H9 (cell line): Measurements from ENCODE around the gene TLDC2. TPM values are rescaled to one million over a fixed set of nuclear protein-coding genes. Genes with fewer than 3 reads are reported as not detected.

Experiments
- DNase-seq: peaks from one replicate; pipeline ENCODE4 v3.0.0-alpha.2; 2017
- H2AFZ ChIP-seq: one replicate; pipeline ENCODE4 v1.6.1; 2013; ENCODE audit warnings: mild to moderate bottlenecking, low read length, control low read depth, moderate library complexity
- H2AK5ac ChIP-seq: 2 replicates; pipeline ENCODE4 v1.6.1; 2013; ENCODE audit warnings: low read length, control low read depth, mixed read lengths; ENCODE audit not compliant: insufficient read length
- H2BK120ac ChIP-seq: one replicate; pipeline ENCODE4 v1.6.1; 2013; ENCODE audit warnings: low read depth, mild to moderate bottlenecking, low read length, control low read depth, inconsistent platforms; ENCODE audit not compliant: poor library complexity, severe bottlenecking
- H2BK12ac ChIP-seq: 2 replicates; pipeline ENCODE4 v1.6.1; 2013; ENCODE audit warnings: low read length, control low read depth, mixed read lengths, low read depth; ENCODE audit not compliant: insufficient read length
- H2BK15ac ChIP-seq: 2 replicates; pipeline ENCODE4 v1.6.1; 2013; ENCODE audit warnings: low read depth, low read length, control low read depth
- H2BK20ac ChIP-seq: one replicate; pipeline ENCODE4 v1.6.1; 2013; ENCODE audit warnings: low read depth, mild to moderate bottlenecking, low read length, control low read depth, inconsistent platforms; ENCODE audit not compliant: poor library complexity, severe bottlenecking
- H2BK5ac ChIP-seq: 2 replicates; pipeline ENCODE4 v1.6.1; 2013; ENCODE audit warnings: low read length, control low read depth, mixed read lengths; ENCODE audit not compliant: insufficient read length
- H3K14ac ChIP-seq: 2 replicates; pipeline ENCODE4 v1.6.1; 2013; ENCODE audit warnings: low read length, control low read depth; ENCODE audit not compliant: insufficient read depth
- H3K18ac ChIP-seq: 2 replicates; pipeline ENCODE4 v1.6.1; 2013; ENCODE audit warnings: low read depth, mild to moderate bottlenecking, mixed read lengths, low read length, control low read depth; ENCODE audit not compliant: insufficient read length
- H3K23ac ChIP-seq: 2 replicates; pipeline ENCODE4 v1.6.1; 2013; ENCODE audit warnings: low read length, control low read depth, mixed read lengths, low read depth; ENCODE audit not compliant: insufficient read length
- H3K23me2 ChIP-seq: 2 replicates; pipeline ENCODE4 v1.6.1; 2013; ENCODE audit warnings: low read depth, mild to moderate bottlenecking, mixed read lengths, low read length, control low read depth; ENCODE audit not compliant: insufficient read length, poor library complexity, severe bottlenecking
- H3K27ac ChIP-seq: 2 replicates; pipeline ENCODE4 v1.5.1; 2013; ENCODE audit warnings: low read length, control low read depth, mixed read lengths, low read depth; ENCODE audit not compliant: insufficient read length
- H3K27me3 ChIP-seq: 2 replicates; pipeline ENCODE4 v1.6.1; 2013; ENCODE audit warnings: low read length, control low read depth, inconsistent platforms; ENCODE audit not compliant: insufficient read depth
- H3K4ac ChIP-seq: 2 replicates; pipeline ENCODE4 v1.6.1; 2013; ENCODE audit warnings: low read depth, mild to moderate bottlenecking, control low read depth, inconsistent platforms, low read length, moderate library complexity
- H3K4me1 ChIP-seq: 2 replicates; pipeline ENCODE4 v1.6.1; 2013; ENCODE audit warnings: low read length, control low read depth, inconsistent platforms; ENCODE audit not compliant: insufficient read depth
- H3K4me2 ChIP-seq: 2 replicates; pipeline ENCODE4 v1.6.1; 2013; ENCODE audit warnings: low read length, control low read depth, mixed read lengths; ENCODE audit not compliant: insufficient read length, insufficient read depth
- H3K56ac ChIP-seq: 2 replicates; pipeline ENCODE4 v1.6.1; 2013; ENCODE audit warnings: low read depth, mild to moderate bottlenecking, mixed read lengths, low read length, control low read depth; ENCODE audit not compliant: insufficient read length
- H3K79me1 ChIP-seq: 2 replicates; pipeline ENCODE4 v1.6.1; 2013; ENCODE audit warnings: low read depth, mild to moderate bottlenecking, moderate library complexity, low read length, control low read depth, inconsistent platforms; ENCODE audit not compliant: insufficient read depth, poor library complexity, severe bottlenecking
- H3K79me2 ChIP-seq: 2 replicates; pipeline ENCODE4 v1.6.1; 2013; ENCODE audit warnings: low read length, control low read depth, inconsistent platforms; ENCODE audit not compliant: insufficient read depth
- H3K9ac ChIP-seq: 2 replicates; pipeline ENCODE4 v1.6.1; 2013; ENCODE audit warnings: low read length, control low read depth, mixed read lengths; ENCODE audit not compliant: insufficient read length; ENCODE audit errors: extremely low read depth
- H3K9me3 ChIP-seq: one replicate; pipeline ENCODE4 v1.6.1; 2013; ENCODE audit warnings: low read depth, low read length, inconsistent platforms; ENCODE audit not compliant: control insufficient read depth
- H3T11ph ChIP-seq: one replicate; pipeline ENCODE4 v1.6.1; 2013; ENCODE audit warnings: mild to moderate bottlenecking, low read length, control low read depth, inconsistent platforms
- H4K20me1 ChIP-seq: one replicate; pipeline ENCODE4 v1.6.1; 2013; ENCODE audit not compliant: control insufficient read depth, insufficient read length, insufficient read depth
- H4K5ac ChIP-seq: 2 replicates; pipeline ENCODE4 v1.6.1; 2013; ENCODE audit warnings: low read depth, mild to moderate bottlenecking, mixed read lengths, low read length, control low read depth; ENCODE audit not compliant: insufficient read length
- H4K8ac ChIP-seq: replicated peaks from 2 replicates; pipeline ENCODE4 v1.6.1; 2013; ENCODE audit warnings: low read length, control low read depth, mixed read lengths, low read depth; ENCODE audit not compliant: insufficient read length
- H4K91ac ChIP-seq: 2 replicates; pipeline ENCODE4 v1.6.1; 2013; ENCODE audit warnings: low read depth, mild to moderate bottlenecking, moderate library complexity, mixed read lengths, low read length, control low read depth; ENCODE audit not compliant: insufficient read length
- H3K27ac Mint-ChIP-seq, 3 experiments: 2 replicates in 2 of 3; 3 replicates in 1 of 3; pipeline ENCODE4 v1.8.0; 2020 to 2021; ENCODE audit warnings: mixed read lengths in 3 of 3, mild to moderate bottlenecking in 1 of 3, moderate library complexity in 1 of 3
- H3K27me3 Mint-ChIP-seq: 2 replicates; pipeline ENCODE4 v1.8.0; 2021; ENCODE audit warnings: low read depth, mild to moderate bottlenecking, moderate library complexity, mixed read lengths
- H3K36me3 Mint-ChIP-seq, 3 experiments: 2 replicates in 2 of 3; 3 replicates in 1 of 3; pipeline ENCODE4 v1.8.0; 2020 to 2021; ENCODE audit warnings: low read depth in 3 of 3, mixed read lengths in 3 of 3; ENCODE audit not compliant: insufficient read depth in 1 of 3
- H3K4me1 Mint-ChIP-seq, 2 experiments: 2 replicates each; pipeline ENCODE4 v1.8.0; 2020; ENCODE audit warnings: mixed read lengths in 2 of 2
- H3K4me3 Mint-ChIP-seq, 2 experiments: 2 replicates in 1 of 2; 3 replicates in 1 of 2; pipeline ENCODE4 v1.8.0; 2020 to 2021; ENCODE audit warnings: mild to moderate bottlenecking in 2 of 2, mixed read lengths in 2 of 2, moderate library complexity in 1 of 2
- H3K9me3 Mint-ChIP-seq, 2 experiments: 2 replicates in 1 of 2; 3 replicates in 1 of 2; pipeline ENCODE4 v1.8.0; 2020; ENCODE audit warnings: mild to moderate bottlenecking in 2 of 2, mixed read lengths in 2 of 2, moderate library complexity in 1 of 2
- CTCF ChIP-seq: fragments of 200-600 bp; sonication (generic); conservative IDR thresholded peaks from 3 replicates; pipeline ENCODE4 v1.8.0; 2021; ENCODE audit warnings: antibody characterized with exemption, mild to moderate bottlenecking
- WGBS: extraction: QIAGEN DNeasy Blood & Tissue Kit; methylation state at CpG from one replicate; pipeline ENCODE4 v1.1.7; 2013; ENCODE audit warnings: missing lambda C conversion rate, low lambda C conversion rate, mixed read lengths; ENCODE audit not compliant: insufficient read length; ENCODE audit errors: extremely low coverage; 5-methylcytosine and 5-hydroxymethylcytosine counted together
- total RNA-seq: library from RNA; stranded (reverse); gene quantifications from 2 replicates; pipeline ENCODE4 v1.2.1, GENCODE V29; 2021

TLDC2 gene
- total RNA-seq, 1 experiment from 2014 or later = 0.11 TPM

GRCh38 chr20:36830791-36831691 is 44.9 kb upstream of the TLDC2 start:
- no CpG with 5 or more reads among the region's 11 CpGs for WGBS
- H3K9ac ChIP-seq = no peak overlapping the region
- H2AK5ac ChIP-seq = no peak overlapping the region
- H2BK5ac ChIP-seq = no peak overlapping the region
- H3K4me3 Mint-ChIP-seq = no peak overlapping the region
- H4K20me1 ChIP-seq = no peaks in the 10 kb centered on the region
- H3K4me2 ChIP-seq = no peak overlapping the region
- no peak overlapping the region for H2BK12ac ChIP-seq
- H3K27me3 Mint-ChIP-seq = no peaks in the 10 kb centered on the region
- peaks cover 4 to 34% of the 10 kb centered on the region in 2 experiments; a peak in 3 of 4 replicates for H3K4me1 Mint-ChIP-seq
- H3K27ac Mint-ChIP-seq = peak overlapping the region; percentile 34 to 79 (median 57); a peak in 3 of 7 replicates
- no peak overlapping the region for H4K8ac ChIP-seq
- H3K9me3 ChIP-seq = no peaks in the 10 kb centered on the region
- H3K23me2 ChIP-seq = no peaks in the 10 kb centered on the region
- H4K91ac ChIP-seq = no peak overlapping the region
- no peak overlapping the region for H3K56ac ChIP-seq
- no peak overlapping the region for H2AFZ ChIP-seq
- H3K14ac ChIP-seq = no peak overlapping the region
- no peak overlapping the region for H2BK20ac ChIP-seq
- no peak overlapping the region for H3K27ac ChIP-seq
- no peaks in the 10 kb centered on the region for H3K27me3 ChIP-seq
- TF ChIP-seq CTCF = peak; percentile 41; the same call in 2 of the 3 replicates
- no peak overlapping the region for H3T11ph ChIP-seq
- H2BK15ac ChIP-seq = no peak overlapping the region
- H2BK120ac ChIP-seq = no peak overlapping the region
- H3K9me3 Mint-ChIP-seq = no peaks in the 10 kb centered on the region
- no peaks in the 10 kb centered on the region for H3K79me1 ChIP-seq
- no peak overlapping the region for H3K18ac ChIP-seq
- H3K4me1 ChIP-seq = no peaks in the 10 kb centered on the region; the same call in 1 of the 2 replicates
- no peak overlapping the region for H4K5ac ChIP-seq
- H3K79me2 ChIP-seq = no peaks in the 10 kb centered on the region
- H3K4ac ChIP-seq = no peak overlapping the region
- peaks cover 15 to 28% (median 24%) of the 10 kb centered on the region in 3 experiments for H3K36me3 Mint-ChIP-seq
- no peak for DNase-seq
- no peak overlapping the region for H3K23ac ChIP-seq
